SKM-1 treated with dmso at 0.1 percent for 144 hours (cell line): ENCODE measurements around the gene NFASC.

Experiments
- DNase-seq: peaks from one replicate; lab custom pipeline; 2025; ENCODE audit not compliant: unreplicated experiment; lab: John Stamatoyannopoulos, UW

Gene NFASC

GRCh38 chr1:204870160-204870912, at the start of gene NFASC:
NFASC (plus strand) TSS chr1:204870862; CDS start chr1:204944316, 73,454 bp downstream.
- DNase-seq, result no peak

DNA sequence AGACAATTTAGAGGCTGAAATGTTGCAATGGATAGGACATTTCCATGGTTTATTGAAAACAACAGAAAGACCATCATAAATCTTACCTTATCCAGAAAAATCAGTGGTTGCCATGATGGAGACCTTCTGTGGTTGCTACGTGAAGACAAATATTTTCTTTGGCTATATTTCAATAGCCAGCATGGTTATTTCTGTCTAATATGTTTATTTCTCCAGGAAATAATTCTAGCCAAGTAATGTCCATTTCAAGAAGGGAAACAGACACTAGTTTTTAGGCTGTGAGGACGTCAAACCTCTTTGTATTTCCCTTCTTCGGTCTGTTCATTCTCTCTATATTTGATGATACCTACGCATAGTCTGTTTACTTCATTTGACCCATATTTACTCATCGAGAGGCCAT, 49.2 kb upstream of the NFASC start:
- DNase-seq, result no peak

DNA sequence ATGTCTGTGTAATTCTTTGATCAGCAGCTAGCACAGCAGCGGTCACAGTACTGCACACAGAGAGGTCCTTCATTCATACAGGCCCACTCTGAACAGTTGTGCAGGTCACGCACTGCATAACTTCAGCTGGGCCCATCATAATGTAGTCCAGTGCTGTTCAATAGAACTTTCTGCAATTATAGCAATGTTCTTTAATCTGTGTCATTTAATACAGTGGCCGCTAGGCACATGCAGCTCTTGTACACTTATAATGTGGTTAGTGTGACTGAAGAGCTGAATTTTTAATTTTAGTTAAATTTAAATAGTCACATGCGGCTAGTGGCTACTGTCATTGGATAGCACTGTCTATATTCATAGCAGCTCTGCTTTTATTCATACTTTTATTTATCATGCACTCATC, 48.7 kb upstream of the NFASC start:
- no peak for DNase-seq

DNA sequence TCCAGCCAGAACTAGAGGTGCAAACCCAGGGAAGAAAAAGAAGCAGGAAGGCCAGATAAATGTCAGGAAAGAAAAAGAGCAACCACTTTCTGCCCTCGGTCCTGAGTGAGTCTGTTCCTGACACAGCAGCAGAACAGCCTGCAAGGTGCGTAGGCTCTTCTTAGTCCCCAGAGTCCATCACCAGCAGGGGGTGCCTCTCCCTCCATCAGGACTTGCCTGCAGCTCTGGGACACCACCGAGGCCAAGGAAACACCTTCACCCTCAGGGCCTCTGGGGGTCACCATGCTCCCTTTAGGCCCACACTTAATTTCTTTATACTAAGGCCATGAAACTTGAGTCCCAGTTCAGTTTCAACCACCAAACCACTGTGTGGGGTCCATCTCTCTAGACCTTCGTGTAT, 43.7 kb upstream of the NFASC start:
- no peak for DNase-seq

DNA sequence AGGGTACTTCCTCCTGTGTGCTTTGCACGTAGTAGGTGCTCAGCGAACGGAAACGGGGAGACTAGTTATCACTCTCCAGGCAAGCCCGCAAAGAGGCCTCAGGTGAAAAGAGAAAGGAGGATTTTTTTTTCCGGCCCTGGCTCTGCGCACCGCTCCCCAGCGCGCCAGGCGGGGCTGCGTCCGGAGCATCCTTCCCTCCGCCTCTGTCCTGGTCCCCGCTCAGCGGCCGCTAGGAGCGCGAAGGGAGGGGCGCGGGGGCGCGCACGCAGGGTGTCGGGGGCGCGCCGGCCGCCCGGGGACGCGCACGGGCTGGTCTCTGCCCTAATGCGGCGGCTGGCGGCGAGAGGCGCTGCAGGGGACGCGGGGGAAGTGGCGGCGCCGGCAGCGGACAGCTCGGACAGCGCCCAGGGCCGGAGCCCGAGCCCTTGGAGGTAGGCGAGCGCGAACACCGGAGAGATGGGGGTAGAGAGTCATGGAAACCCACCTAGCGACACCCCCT, 42.3 kb upstream of the NFASC start:
- DNase-seq, result no peak

- no peak for DNase-seq
Observed at GRCh38 chr1:204829133-204829825, 41.4 kb upstream of the NFASC start.

DNA sequence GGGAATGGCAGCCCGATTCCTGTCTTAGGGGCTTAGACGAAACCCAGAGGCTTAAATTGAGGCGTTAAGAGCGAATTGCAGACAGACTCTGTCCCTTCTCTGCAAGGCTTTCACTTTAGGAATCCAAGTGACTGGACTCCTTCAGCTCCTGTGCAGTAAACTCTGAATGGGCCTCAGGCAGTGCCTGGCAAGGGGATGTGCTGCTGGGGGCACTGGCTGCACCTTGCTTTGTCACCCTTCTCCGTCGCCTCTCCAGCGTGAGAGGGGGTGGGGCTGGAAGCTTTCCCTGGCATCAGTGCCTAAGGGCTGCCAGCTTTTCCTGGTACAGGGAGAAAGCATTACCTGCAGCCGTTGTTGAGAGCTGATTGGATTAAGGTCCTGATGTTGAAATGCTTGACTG, 39.9 kb upstream of the NFASC start:
- DNase-seq, result no peak

GRCh38 chr1:204831186-204831585, 39.5 kb upstream of the NFASC start:
- DNase-seq, result no peak

- no peak for DNase-seq
Observed at GRCh38 chr1:204834336-204834735, 36.3 kb upstream of the NFASC start.

DNA sequence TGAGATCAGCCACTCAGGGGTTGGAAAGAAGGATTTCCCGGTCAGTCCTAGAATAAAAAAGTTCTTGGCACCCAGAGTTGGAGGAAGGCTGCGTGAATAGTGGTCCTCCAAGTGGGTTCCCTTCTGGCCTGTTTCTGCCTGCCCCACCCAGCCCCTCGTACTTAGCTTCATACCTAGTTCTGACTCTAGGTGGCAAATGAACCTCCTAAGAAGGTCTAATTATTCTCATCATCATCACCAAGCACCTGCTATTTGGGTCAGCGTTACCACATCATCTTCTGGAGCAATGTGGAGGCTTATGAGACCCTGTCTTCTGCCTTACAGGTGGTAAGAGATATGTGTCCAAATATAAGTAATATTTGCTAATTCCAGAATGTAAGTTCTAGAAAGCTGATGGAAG, 35.9 kb upstream of the NFASC start:
- no peak for DNase-seq

DNA sequence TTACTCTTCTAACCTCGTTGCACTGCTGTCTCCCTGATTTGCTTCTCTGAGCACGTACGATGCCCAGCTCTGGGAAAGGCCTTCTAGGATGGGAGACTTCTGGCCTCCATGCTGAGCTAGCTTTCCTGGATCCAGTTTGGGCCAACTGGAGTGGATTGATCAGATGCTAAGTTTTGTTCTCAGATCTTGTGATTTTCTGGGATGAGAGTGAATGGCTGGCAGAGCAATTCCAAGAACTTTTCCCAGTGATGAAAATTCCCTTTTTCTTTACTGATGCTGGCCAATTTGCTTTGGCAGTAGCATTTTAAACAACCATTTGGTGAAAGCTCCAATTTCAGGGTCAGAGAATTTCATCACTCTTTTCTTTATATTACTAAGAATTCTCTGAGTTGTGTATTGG, 34.9 kb upstream of the NFASC start:
- no peak for DNase-seq

GRCh38 chr1:204836856-204837255, 33.8 kb upstream of the NFASC start:
- DNase-seq, result no peak

- DNase-seq, result no peak
Observed at GRCh38 chr1:204837440-204838084, 33.1 kb upstream of the NFASC start.

GRCh38 chr1:204841316-204841715, 29.3 kb upstream of the NFASC start:
- DNase-seq, result no peak

DNA sequence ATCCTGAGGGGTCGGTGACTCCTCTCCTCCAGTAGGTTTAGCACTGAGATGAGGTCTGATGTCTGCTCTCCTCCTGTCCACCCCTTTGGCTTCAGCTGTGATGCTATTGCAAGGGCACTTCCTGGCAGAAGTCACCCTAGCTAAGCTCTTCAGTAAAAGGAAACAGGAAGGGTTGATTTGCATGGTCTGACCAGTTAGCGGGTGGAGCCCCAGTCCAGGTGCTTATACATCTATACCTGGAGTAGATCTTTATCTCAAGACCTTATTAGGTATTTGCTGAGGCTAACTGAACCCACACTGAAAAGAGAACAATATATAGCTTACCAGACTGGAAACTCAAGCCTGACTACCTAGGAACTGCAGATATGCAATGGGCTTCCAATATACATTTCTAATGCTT, 28.9 kb upstream of the NFASC start:
- no peak for DNase-seq

GRCh38 chr1:204842369-204842768, 28.3 kb upstream of the NFASC start:
- no peak for DNase-seq

DNA sequence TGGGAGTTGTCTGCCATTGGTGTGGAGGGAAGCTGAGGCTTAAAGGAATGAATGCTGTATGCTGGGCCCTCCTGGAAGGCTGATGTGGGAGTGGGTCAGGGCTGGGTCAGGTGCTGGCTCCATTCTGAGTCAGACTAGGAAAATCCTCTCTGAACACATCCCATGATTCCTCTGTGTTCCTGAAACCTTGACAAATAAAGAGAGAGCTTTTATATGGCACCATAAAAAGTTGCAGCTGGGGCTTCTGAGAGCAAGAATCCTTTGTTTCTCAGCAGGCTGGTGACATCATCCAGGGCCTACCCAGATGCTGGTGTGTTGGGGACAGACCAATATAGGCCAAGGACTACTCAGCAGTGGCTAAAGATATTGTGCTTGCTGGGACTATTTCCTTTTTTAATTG, 27.8 kb upstream of the NFASC start:
- DNase-seq, result no peak

- no peak for DNase-seq
Observed at GRCh38 chr1:204846546-204846945, 24.1 kb upstream of the NFASC start.

DNA sequence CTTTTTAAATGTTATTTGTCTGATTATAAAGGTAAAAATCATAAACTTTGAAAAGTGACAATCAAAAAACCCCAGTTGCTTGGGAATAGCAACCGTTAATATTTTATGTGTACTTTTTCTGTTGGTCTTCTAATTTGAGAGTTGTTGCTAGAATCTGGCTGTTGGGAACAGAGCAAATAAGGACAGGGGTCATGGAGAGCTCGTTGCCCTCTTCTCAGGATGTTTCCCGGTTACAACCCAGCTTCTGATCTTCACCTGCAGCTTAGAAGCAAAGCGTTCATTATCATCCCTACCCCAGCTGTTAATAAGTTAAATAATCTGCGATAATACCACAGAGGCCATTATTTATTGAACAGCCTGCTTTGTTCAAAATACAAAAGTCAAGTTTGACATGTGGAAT, 22.1 kb upstream of the NFASC start:
- no peak for DNase-seq

DNA sequence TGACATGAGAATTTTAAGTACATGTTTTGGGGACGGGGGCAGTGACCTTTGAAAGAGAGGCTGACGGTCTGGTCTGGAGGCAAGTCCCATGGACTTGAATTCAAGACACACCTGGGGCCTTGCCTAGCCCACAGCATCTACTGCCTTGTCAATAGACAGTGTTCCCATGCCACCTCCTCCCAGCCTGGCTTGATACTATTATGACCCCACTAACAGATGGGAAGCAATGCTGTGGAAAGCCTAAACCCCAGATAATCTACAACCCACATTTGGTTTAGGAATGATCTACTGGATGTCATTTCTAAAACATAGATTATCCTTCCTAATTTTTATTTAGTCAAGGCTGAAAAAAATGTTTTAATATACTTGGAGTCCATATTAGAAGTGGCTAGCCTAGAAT, 17.8 kb upstream of the NFASC start:
- DNase-seq, result no peak

- no peak for DNase-seq
Observed at GRCh38 chr1:204853436-204853835, 17.2 kb upstream of the NFASC start.

GRCh38 chr1:204854286-204854685, 16.4 kb upstream of the NFASC start:
- no peak for DNase-seq
